PC-3 (cell line): ENCODE measurements around the gene CDK4.

Experiments
- CTCF ChIP-seq: fragments of 300-600 bp; sonication (generic); conservative IDR thresholded peaks from 2 replicates; pipeline ENCODE4 v1.5.1; 2017; ENCODE audit warnings: antibody characterized with exemption, low read depth, mild to moderate bottlenecking, low read length
- EZH2 ChIP-seq: fragments of 300-600 bp; sonication (generic); IDR thresholded peaks from one replicate; pipeline ENCODE4 v1.6.1; 2017; ENCODE audit warnings: antibody characterized with exemption, mild to moderate bottlenecking, low read length; ENCODE audit not compliant: unreplicated experiment
- EZH2phosphoT487 ChIP-seq: fragments of 300-600 bp; sonication (generic); IDR thresholded peaks from 2 replicates; pipeline ENCODE4 v1.6.1; 2018; ENCODE audit warnings: mild to moderate bottlenecking, antibody characterized with exemption, low read length, borderline replicate concordance

GRCh38 chr12:57732270-57732669, 19.8 kb downstream of the CDK4 start:
- TF ChIP-seq CTCF (no peak), EZH2 (no peak), EZH2phosphoT487 (no peak)
